CD4-positive, alpha-beta T cell treated with Interleukin-17A for 1 hour (primary cell): ENCODE measurements around the gene EBF4.
"Not testable (repeated sequence)": the region's sequence is repeated elsewhere in the genome, so short reads cannot be mapped to it uniquely, and the experiment has no call there.

ENCODE experiments used
- DNase-seq: peaks from one replicate; pipeline ENCODE4 v3.0.0-alpha.2; 2020

EBF4 gene

DNA sequence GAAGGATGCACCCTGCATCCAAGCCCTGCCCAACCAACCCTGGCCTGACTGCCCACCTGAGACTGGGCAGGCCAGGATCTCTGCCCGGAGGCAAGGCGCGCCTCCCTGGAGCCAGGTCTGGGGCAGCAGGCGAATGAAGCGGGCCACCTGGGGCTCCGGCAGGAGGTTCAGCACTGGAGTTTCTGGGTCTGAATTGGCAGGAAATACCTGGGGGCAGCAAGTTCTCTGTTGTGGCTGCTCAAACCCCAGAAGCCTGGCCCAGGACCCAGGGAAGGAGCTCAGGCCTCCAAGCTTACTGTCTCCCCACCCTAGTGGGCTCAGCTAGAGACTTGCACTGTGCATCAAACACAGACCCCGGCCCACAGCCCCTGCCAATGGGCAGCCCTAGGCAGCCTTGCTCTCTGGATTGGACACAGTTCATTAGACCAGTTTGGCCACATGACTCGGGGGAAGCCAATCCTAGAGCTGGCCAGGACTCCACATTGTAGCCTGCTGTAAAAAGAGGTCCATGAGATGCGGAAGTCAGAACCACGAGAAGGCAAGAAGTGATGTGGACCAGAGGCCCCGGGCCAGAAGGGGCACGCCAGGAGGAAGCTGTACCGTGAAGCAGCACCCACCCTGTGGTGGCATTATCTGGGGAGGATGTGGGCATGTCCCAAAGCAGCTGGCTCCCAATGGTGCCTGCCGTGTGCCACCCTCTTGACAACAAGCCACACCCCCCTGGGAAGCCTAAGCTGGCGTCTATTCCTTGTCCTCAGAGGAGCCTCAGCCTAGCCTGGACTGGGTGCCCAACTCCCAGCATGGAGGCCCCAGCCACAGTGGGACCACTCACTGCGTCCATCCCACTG, 104.8 kb downstream of the EBF4 start:
- no peak for DNase-seq

DNA sequence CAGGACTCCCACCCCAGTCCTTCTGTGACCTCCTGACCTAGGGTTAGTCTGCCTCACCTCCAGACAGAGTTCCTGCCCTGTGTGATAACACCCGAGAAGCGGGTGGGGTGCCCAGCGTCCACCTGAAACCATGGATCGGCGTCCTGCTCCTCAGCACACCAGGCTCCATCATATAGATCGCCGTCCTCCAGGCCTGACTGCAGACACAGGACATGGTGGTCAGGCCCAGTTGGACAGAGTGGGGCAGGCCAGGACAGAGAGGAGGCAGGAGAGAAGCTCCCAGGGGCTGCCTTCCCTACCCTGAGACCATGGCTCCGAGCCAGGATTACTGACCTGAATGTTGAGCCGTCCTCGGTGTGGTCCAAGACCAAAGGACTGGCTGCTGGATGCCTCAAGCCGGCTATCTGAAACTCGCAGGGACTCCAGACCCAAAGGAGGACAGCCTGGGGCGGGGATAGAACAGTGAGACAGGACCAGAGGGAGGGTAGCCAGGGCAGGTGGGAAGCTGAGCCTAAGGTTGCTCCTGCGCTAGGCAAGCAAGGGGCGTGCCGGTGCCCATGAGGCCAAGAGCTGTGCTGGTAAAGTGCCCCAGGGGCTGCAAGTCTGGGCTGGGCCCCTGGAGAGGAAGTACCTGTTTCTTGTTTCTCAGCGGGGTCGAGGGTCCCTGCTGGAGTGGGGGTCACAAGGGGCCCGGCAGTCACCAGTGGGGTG, 105.7 kb downstream of the EBF4 start:
- no peak for DNase-seq

GRCh38 chr20:2798814-2799213, 106.2 kb downstream of the EBF4 start:
- no peak for DNase-seq

DNA sequence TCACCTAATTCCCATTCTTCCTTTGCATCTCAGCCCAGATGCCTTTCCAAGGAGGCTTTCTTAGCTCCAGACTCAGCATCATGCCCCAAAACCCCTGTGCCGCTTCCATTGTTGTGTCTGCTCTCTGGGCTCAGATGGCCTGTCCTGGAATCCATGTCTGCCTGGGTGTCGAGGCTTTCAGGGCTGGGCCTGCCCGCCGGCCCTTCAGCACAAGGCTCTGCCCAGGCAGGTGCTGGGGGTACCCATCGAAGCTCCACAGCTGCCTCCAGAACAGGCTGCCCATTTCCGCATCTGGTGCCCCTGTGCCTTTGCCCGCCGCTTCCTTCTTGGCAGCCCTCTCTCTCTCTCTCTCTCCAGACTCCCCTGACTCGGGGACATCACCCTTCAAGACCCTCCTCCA, 106.7 kb downstream of the EBF4 start:
- no peak for DNase-seq

DNA sequence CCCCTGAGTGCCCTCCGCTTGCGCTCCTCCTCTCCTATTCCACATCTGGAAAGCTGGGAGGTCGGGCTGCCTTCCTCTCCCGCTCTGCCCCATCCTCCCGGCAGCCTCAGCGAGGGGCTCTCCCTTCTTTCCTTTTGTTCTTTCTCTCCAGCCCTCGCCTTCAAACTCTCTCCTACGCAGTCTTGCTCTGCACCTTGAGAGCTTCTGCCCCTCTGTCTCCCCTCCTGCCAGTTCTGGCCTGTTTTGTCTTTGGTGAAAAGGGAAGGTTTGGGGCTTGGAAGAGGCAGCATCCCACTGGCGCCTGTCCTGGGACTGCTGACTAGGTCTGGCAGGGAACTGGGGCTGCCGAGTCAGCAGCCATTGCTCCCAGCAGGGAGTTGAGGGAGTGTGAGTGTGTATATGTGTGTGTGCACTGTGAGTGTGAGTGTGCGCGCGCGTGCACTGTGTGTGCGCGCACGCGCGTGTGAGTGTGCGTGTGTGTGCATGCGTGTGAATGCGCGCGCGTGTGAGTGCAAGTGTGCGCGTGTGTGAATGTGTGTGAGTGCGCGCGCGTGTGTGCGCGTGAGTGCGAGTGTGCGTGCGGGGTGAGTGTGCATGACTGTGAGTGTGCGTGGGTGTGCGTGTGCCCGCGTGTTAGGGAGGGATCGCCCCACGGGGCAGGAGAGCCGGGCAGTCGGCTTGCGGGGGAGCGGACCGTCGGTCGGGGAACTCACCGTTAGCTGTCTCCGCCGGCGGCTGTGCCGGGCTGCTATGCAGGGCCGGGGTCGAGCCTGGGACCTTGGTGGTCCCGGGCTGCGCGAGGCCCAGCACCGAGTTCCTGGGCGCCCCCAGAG, 107.3 kb downstream of the EBF4 start:
- no peak for DNase-seq

GRCh38 chr20:2800521-2801285, 108.1 kb downstream of the EBF4 start, which contains the start of gene CPXM1:
Gene CPXM1 (minus strand): TSS chr20:2800627. CDS start chr20:2800572, 55 bp downstream.
- no peak for DNase-seq

DNA sequence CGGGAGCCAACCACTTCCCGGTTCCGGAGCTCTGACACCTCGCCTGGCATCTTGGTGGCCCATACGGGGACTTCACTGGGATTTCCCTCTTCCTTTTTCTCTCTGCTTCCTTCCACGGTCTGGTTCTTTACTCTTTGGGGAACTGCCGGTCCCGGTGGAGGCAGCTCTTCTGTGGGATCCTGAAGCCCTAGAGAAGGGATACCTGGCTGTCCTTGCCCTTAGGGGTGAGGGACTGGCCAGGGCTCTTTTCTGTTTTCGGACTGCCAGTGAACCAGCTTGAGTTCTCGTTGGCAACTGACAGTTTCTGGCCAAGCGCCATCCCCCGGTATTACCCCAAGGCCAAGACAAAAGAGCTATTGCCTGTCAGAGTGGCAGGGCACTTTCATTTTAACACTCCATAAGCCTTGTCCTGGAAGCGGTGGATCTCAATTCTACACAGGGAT, 108.7 kb downstream of the EBF4 start:
- DNase-seq = no peak

DNA sequence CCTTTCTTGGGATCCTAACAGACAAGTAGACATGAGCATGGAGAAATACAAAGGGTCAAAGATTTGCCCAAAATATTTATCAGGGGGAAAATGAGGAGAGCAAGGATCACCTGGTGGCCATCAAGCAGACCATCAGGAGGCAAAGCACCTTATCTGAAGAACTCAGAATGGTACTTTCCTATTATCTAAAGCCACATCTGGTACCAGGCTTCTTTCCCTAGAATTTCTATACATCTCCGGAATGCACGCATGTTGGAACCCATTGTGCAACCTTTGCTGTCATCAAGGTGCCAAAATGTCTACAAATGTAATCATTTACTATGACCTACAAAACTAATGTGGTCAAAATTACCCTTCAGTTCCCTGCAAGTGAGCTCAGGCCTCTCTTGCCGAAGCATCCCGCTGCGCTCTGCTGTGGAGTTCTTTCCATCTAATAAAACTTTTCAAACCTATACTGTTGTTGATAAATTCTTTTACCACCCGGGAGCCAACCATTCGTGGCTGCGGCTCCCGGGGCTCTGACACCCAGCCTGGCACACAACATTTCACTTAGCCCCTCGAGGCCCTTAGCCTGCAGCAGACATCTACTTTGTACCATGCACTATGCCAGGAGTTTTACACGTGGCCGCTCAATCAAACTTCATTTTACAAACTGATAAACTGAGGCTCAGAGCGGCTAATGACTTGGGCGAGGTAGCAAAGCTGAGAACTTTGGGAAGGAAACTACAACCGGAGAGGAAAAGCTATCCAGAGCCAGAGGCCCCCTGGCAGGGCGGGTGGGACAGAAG, 111.7 kb downstream of the EBF4 start:
- no peak for DNase-seq

- no peak for DNase-seq
These were observed 112.5 kb downstream of the EBF4 start for GRCh38 chr20:2804852-2805688.

GRCh38 chr20:2805689-2806350, 113.2 kb downstream of the EBF4 start:
- no peak for DNase-seq

DNA sequence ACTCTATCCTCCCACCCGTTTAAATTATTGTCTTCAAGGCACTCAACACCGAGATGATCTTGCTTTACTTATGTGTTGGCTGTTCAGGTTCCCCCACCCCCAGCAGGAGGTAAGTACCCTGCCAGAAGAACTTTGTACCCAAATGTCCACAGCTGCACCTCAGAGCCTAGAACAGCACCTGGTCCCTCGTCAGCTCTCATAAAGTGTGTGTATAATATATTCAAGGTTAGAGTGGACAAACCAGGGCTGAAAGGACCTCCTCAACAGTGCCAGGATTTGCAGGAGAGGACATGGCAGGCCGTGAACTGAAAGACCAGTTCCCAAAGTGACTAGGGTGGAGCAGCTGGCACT, 113.7 kb downstream of the EBF4 start:
- DNase-seq = no peak

DNA sequence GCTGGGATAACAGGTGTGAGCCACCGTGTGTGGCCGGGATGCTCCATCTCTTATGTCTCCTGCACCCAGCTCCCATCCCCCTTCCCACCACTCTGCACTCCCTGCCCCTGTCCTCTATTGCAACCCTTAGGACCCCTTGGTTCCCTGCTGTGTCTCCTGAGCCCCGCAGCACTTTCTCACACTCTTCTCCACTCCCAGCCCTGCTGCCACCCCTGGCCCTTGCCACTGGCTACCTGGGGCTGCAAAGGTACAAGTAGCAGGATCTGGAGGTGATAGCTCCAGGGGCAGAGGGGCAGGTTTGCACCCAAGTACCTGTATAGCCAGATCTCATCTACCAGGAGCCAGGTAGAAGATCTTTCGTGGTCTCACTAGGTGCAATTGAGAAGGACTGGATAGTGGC, 114.4 kb downstream of the EBF4 start:
- no peak for DNase-seq

- DNase-seq = not testable (repeated sequence)
These were observed 115.3 kb downstream of the EBF4 start for GRCh38 chr20:2807929-2808328.

- DNase-seq = no peak
These were observed 117.1 kb downstream of the EBF4 start for GRCh38 chr20:2809690-2810089.
